Esophagus (tissue), 2 donors: ENCODE data around the gene SRSF4. TPM values are rescaled to one million over a fixed set of nuclear protein-coding genes. Genes with fewer than 3 reads are reported as not detected.

Experiments
- H3K27ac ChIP-seq, 2 donors: one replicate each; pipeline ENCODE4 v1.5.1; 2013; ENCODE audit warnings: low read depth in 2 of 2, mild to moderate bottlenecking in 2 of 2, inconsistent platforms in 1 of 2, low read length in 1 of 2, moderate library complexity in 1 of 2
- H3K27me3 ChIP-seq, 2 donors: one replicate each; pipeline ENCODE4 v1.6.1; 2013; ENCODE audit warnings: low read length in 2 of 2, control low read depth in 1 of 2, mild to moderate bottlenecking in 1 of 2; ENCODE audit not compliant: insufficient read depth in 2 of 2, control insufficient read depth in 1 of 2
- H3K36me3 ChIP-seq, 2 donors: one replicate each; pipeline ENCODE4 v1.6.1; 2013; ENCODE audit warnings: low read length in 1 of 2; ENCODE audit not compliant: control insufficient read depth in 2 of 2, insufficient read depth in 2 of 2
- H3K4me1 ChIP-seq, 2 donors: one replicate each; pipeline ENCODE4 v1.6.1; 2013; ENCODE audit warnings: low read length in 1 of 2; ENCODE audit not compliant: control insufficient read depth in 2 of 2, insufficient read depth in 2 of 2
- H3K4me3 ChIP-seq, 2 donors: one replicate each; pipeline ENCODE4 v1.5.1; 2013; ENCODE audit warnings: low read length in 2 of 2, mild to moderate bottlenecking in 2 of 2, low read depth in 1 of 2, moderate library complexity in 1 of 2
- H3K9me3 ChIP-seq, 2 donors: one replicate each; pipeline ENCODE4 v1.6.1; 2013; ENCODE audit warnings: mild to moderate bottlenecking in 2 of 2, low read depth in 1 of 2, low read length in 1 of 2, moderate library complexity in 1 of 2; ENCODE audit not compliant: control insufficient read depth in 2 of 2, insufficient read depth in 1 of 2
- WGBS, 2 donors: extraction: QIAGEN DNeasy Blood & Tissue Kit; methylation state at CpG; one replicate each; pipeline ENCODE4 v1.1.7; 2013; 5-methylcytosine and 5-hydroxymethylcytosine counted together
- polyA plus RNA-seq, 2 donors: library from polyadenylated mRNA; stranded (reverse); fragments of 200-250 nt; gene quantifications; one replicate each; pipeline ENCODE4 v1.2.3, GENCODE V29; 2013
- donor health status: healthy with polysubstance abuse.
- donor health status: Bipolar disorder and iron deficiency.

The SRSF4 gene
- polyA plus RNA-seq, 2 donors = 50.8 to 71.0 TPM

GRCh38 chr1:29186707-29187106 is 5.0 kb upstream of the SRSF4 start:
- WGBS, 2 donors = 84 to 87% methylated on average over 1 of the region's 1 CpG
- H3K4me3 ChIP-seq = no peak overlapping the region
- no peaks in the 10 kb centered on the region for H3K4me1 ChIP-seq
- H3K27ac ChIP-seq = no peak overlapping the region
- H3K27me3 ChIP-seq = no peaks in the 10 kb centered on the region
- H3K36me3 ChIP-seq = no peaks in the 10 kb centered on the region
- no peaks in the 10 kb centered on the region for H3K9me3 ChIP-seq

DNA sequence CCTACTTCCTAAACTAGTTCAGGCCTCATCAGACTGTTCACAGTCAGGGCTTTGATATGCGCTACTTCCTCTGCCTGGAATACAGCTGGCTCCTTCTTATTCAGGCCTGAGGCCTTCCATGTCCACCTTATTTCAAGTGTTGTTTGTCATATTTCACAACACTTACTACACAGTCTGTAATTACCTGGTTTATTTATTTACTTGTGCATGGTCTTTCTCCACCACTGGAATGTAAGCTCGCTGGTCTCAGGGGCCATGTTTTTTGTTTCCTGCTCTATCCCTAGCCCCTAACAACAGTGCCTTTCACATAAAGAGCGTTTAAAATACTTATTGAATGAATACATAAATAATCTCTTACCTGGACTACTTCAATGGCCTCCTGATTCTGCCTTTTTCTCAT is 4.6 kb upstream of the SRSF4 start:
- Histone ChIP-seq H3K27ac (no peak overlapping the region), H3K27me3 (no peaks in the 10 kb centered on the region), H3K9me3 (no peaks in the 10 kb centered on the region), H3K4me3 (no peak overlapping the region), H3K4me1 (no peaks in the 10 kb centered on the region), H3K36me3 (no peaks in the 10 kb centered on the region)
- WGBS, 2 donors = 68 to 83% methylated on average over 3 of the region's 3 CpGs

GRCh38 chr1:29183287-29183686 is 1.6 kb upstream of the SRSF4 start:
- H3K27ac ChIP-seq = no peak overlapping the region
- no peaks in the 10 kb centered on the region for H3K27me3 ChIP-seq
- H3K4me1 ChIP-seq = no peaks in the 10 kb centered on the region
- 58 to 78% methylated on average over 1 of the region's 1 CpG for WGBS, 2 donors
- peaks cover 0 to 2% of the 10 kb centered on the region in 2 donors for H3K36me3 ChIP-seq
- H3K9me3 ChIP-seq = no peaks in the 10 kb centered on the region
- no peak overlapping the region for H3K4me3 ChIP-seq

- Histone ChIP-seq H3K4me1 (no peaks in the 10 kb centered on the region), H3K4me3 (peak overlapping the region; percentile 84 to 99), H3K36me3 (peaks cover 0 to 2% of the 10 kb centered on the region in 2 donors), H3K27me3 (no peaks in the 10 kb centered on the region), H3K9me3 (no peaks in the 10 kb centered on the region), H3K27ac (peak overlapping the region; percentile 98 to 100)
- WGBS, 2 donors = 1% methylated on average over 32 of the region's 32 CpGs
Measured at GRCh38 chr1:29180497-29181412, 945 bp downstream of the SRSF4 start.

GRCh38 chr1:29179641-29180184 is 2.0 kb downstream of the SRSF4 start:
- no peaks in the 10 kb centered on the region for H3K27me3 ChIP-seq
- H3K4me1 ChIP-seq = no peaks in the 10 kb centered on the region
- no peak overlapping the region for H3K27ac ChIP-seq
- peak overlapping the region; percentile 37 to 99 for H3K4me3 ChIP-seq
- H3K36me3 ChIP-seq = peaks cover 0 to 2% of the 10 kb centered on the region in 2 donors
- no peaks in the 10 kb centered on the region for H3K9me3 ChIP-seq
- WGBS, 2 donors = 11 to 12% methylated on average over 4 of the region's 4 CpGs

DNA sequence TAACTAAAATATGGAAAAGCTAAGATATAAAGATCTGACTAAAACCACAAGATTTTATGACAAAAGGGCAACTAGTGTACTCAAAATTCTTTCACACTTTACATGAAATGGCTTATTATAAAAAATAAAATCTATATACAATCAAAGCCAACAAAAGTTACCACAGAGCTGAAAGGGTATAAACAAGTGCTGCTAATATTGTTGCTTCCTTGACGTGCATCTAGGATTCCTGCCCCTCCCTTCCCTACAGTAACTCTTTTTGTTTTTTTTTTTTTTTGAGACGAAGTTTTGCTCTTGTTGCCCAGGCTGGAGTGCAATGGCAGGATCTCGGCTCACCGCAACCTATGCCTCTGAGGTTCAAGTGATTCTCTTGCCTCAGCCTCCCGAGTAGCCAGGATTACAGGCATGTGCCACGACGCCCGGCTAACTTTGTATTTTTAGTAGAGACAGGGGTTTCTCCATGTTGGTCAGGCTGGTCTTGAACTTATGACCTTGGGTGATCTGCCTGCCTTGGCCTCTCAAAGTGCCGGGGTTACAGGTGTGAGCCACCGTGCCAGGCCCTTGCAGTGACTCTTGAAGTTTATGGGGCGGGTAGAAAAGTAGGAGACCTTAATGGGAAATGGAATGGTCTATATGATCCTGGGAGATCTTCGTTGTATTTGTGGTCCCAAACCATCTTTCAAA is 4.5 kb downstream of the SRSF4 start:
- no peak overlapping the region for H3K4me3 ChIP-seq
- H3K27ac ChIP-seq = peak overlapping the region in 1 of 2 donors; percentile 62
- peaks cover 0 to 5% of the 10 kb centered on the region in 2 donors for H3K36me3 ChIP-seq
- H3K4me1 ChIP-seq = peaks cover 2% of the 10 kb centered on the region in 2 donors
- H3K27me3 ChIP-seq = no peaks in the 10 kb centered on the region
- WGBS, 2 donors = 71% methylated on average over 12 of the region's 12 CpGs
- H3K9me3 ChIP-seq = no peaks in the 10 kb centered on the region

DNA sequence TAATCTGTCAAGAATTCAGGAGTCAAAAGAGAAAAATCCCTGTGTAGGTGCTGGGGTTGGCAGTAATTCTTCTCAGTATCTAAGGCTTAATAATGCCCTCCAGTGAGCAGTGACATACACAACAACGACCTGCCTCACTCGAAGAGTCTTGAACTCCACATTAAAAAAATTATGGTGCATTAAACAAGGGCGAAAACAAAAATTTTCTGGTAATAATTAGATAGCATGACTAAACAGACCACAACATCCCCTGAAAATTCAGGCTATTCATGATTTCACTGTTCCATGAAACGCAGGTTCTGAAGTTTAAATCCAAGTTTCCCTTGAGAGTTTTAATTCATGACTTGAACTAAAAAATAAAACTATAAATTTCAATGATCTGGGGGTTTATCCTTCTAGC is 5.1 kb downstream of the SRSF4 start:
- 34 to 38% methylated on average over 4 of the region's 4 CpGs for WGBS, 2 donors
- H3K36me3 ChIP-seq = peaks cover 0 to 5% of the 10 kb centered on the region in 2 donors
- peaks cover 2% of the 10 kb centered on the region in 2 donors for H3K4me1 ChIP-seq
- no peaks in the 10 kb centered on the region for H3K27me3 ChIP-seq
- peak overlapping the region in 1 of 2 donors; percentile 16 for H3K27ac ChIP-seq
- H3K4me3 ChIP-seq = no peak overlapping the region
- no peaks in the 10 kb centered on the region for H3K9me3 ChIP-seq

DNA sequence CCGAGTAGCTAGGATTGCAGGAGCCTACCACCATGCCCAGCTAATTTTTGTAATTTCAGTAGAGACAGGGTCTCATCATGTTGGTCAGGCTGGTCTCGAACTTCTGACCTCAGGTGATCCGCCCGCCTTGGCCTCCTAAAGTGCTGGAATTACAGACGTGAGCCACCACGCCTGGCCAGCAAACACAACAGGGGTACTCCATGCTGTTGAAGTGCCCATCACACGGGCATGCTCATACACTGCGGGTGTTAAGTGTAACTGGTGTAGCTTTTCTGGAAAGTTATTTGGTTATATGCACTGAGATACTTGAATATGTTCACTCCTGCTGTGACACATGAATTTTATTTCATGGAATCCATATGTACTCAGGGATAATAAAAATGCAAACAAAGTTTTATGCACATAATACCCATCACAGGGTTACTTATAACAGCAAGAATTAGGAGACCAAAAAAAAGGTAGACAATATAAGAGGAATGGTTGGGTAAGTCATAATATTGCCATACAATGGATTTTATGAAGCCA is 9.2 kb downstream of the SRSF4 start:
- 88 to 90% methylated on average over 8 of the region's 8 CpGs for WGBS, 2 donors
- H3K27ac ChIP-seq = no peak overlapping the region
- no peak overlapping the region for H3K4me3 ChIP-seq
- H3K9me3 ChIP-seq = no peaks in the 10 kb centered on the region
- peaks cover 0 to 3% of the 10 kb centered on the region in 2 donors for H3K36me3 ChIP-seq
- H3K4me1 ChIP-seq = peaks cover 2% of the 10 kb centered on the region in 2 donors
- H3K27me3 ChIP-seq = no peaks in the 10 kb centered on the region

GRCh38 chr1:29171521-29171920 is 10.2 kb downstream of the SRSF4 start:
- Histone ChIP-seq H3K36me3 (peaks cover 3 to 6% of the 10 kb centered on the region in 2 donors), H3K4me1 (peaks cover 2% of the 10 kb centered on the region in 2 donors), H3K9me3 (no peaks in the 10 kb centered on the region), H3K27me3 (no peaks in the 10 kb centered on the region), H3K27ac (no peak overlapping the region), H3K4me3 (no peak overlapping the region)
- 81 to 83% methylated on average over 5 of the region's 5 CpGs for WGBS, 2 donors
